Transverse colon (tissue), 3 donors: ENCODE results near the gene VAPA.

Experiments
- CTCF ChIP-seq, 5 experiments: fragments of 200-600 bp in 3 of 5; fragments of 450-650 bp in 2 of 5; sonication (generic) in 3 of 5; IDR thresholded peaks; 1 replicate in 2 of 5; 2 replicates in 3 of 5; pipeline ENCODE4 v1.5.1; 2016 to 2017; ENCODE audit warnings: antibody characterized with exemption in 5 of 5, inconsistent platforms in 3 of 5, mild to moderate bottlenecking in 2 of 5, moderate library complexity in 1 of 5
- POLR2A ChIP-seq: fragments of 450-650 bp; IDR thresholded peaks from one replicate; pipeline ENCODE4 v1.6.1; 2016; ENCODE audit warnings: antibody characterized with exemption, mild to moderate bottlenecking, moderate library complexity

GRCh38 chr18:10006311-10006893 lies 92.6 kb downstream of the VAPA start:
- TF ChIP-seq CTCF (IDR thresholded peaks at IDR 0.05) (peak in 1 of 5 experiments; percentile 10), POLR2A (no peak)
